SK-N-SH (cell line): ENCODE measurements around the gene ZFHX3.

ENCODE experiments used
- CTCF ChIP-seq: fragments of 200-600 bp; sonication (generic); IDR thresholded peaks from 2 replicates; pipeline ENCODE4 v1.6.1; 2017; ENCODE audit warnings: antibody characterized with exemption, mild to moderate bottlenecking, moderate library complexity
- EP300 ChIP-seq, 2 experiments: IDR thresholded peaks; 2 replicates each; pipeline versions ENCODE4 v1.4.0 to v1.6.1; 2012; ENCODE audit warnings: borderline replicate concordance in 1 of 2, low read depth in 1 of 2, low read length in 1 of 2
- NRF1 ChIP-seq: IDR thresholded peaks from 2 replicates; pipeline ENCODE4 v1.6.1; 2012; ENCODE audit warnings: low read depth, mild to moderate bottlenecking, low read length

GRCh38 chr16:72937360-72937759 is 110.6 kb downstream of the ZFHX3 start:
- TF ChIP-seq CTCF: no peak
- TF ChIP-seq EP300 (IDR thresholded peaks at IDR 0.05; ENCODE audit: borderline replicate concordance in 1 of 2, low read depth in 1 of 2, low read length in 1 of 2): no peak
- no peak for TF ChIP-seq NRF1
